NB4 (cell line): ENCODE data around the gene SGPL1.

ENCODE experiments used
- MYC ChIP-seq: IDR thresholded peaks from 2 replicates; pipeline ENCODE4 v1.6.1; 2011; ENCODE audit warnings: low read depth, low read length
- POLR2A ChIP-seq: IDR thresholded peaks from 2 replicates; pipeline ENCODE4 v1.6.1; 2011; ENCODE audit warnings: mild to moderate bottlenecking; ENCODE audit not compliant: insufficient read length; ENCODE audit errors: extremely low read depth
- TF ChIP-seq, protein P1 (sequence below): IDR thresholded peaks from one replicate; pipeline ENCODE4 v1.5.1; 2012; ENCODE audit warnings: low read depth, low read length
- TF ChIP-seq, protein P2 (sequence below): IDR thresholded peaks from 2 replicates; pipeline ENCODE4 v1.6.1; 2011; ENCODE audit warnings: low read depth, low read length

DNA sequence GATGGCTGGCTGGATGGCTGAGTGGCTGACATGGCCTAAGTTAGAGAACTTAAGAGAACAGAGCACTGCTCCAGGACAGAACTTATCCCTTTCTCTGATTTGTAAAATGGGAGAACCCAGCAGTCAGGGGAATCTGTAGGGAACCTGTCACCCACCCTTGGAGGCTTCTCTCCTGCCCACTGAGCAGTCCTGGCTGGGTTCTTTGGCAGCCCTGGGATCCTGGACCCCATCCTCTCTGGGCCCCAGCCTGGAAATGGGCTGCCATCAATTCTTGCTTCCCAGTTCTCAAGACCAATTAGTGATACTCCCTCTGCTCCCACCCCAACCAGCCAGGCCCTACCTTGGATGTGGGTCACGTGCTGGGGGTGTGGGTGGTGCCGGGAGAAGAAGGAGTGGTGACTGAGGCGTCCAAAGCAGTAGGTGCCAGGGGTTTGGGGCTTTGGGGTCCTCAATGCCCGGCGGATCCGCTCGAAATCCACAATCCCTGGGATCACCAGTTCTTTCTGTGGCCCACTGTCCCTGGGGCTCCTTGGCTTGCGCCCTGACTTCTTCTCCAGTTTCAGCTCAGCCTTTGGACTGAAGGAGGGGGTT lies 34.2 kb upstream of the SGPL1 start:
- TF ChIP-seq, protein P1, sequence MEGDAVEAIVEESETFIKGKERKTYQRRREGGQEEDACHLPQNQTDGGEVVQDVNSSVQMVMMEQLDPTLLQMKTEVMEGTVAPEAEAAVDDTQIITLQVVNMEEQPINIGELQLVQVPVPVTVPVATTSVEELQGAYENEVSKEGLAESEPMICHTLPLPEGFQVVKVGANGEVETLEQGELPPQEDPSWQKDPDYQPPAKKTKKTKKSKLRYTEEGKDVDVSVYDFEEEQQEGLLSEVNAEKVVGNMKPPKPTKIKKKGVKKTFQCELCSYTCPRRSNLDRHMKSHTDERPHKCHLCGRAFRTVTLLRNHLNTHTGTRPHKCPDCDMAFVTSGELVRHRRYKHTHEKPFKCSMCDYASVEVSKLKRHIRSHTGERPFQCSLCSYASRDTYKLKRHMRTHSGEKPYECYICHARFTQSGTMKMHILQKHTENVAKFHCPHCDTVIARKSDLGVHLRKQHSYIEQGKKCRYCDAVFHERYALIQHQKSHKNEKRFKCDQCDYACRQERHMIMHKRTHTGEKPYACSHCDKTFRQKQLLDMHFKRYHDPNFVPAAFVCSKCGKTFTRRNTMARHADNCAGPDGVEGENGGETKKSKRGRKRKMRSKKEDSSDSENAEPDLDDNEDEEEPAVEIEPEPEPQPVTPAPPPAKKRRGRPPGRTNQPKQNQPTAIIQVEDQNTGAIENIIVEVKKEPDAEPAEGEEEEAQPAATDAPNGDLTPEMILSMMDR = no peak
- TF ChIP-seq POLR2A (no peak), MYC (no peak)
- TF ChIP-seq, protein P2, sequence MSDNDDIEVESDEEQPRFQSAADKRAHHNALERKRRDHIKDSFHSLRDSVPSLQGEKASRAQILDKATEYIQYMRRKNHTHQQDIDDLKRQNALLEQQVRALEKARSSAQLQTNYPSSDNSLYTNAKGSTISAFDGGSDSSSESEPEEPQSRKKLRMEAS = no peak
